ENCODE measurements around the gene KRTAP2-1. TPM values are rescaled to one million over a fixed set of nuclear protein-coding genes. Genes with fewer than 3 reads are reported as not detected.
"Not testable (repeated sequence)": the region's sequence is repeated elsewhere in the genome, so short reads cannot be mapped to it uniquely, and the experiment has no call there.

Gene KRTAP2-1
- total and polyA plus RNA-seq, 2 of the 8 experiments (the other 6 are each of a cell fraction or from before 2014, with no cell fraction given) = not detected

GRCh38 chr17:41001795-41002194 is 45.3 kb downstream of the KRTAP2-1 start (continued):
- no peak for TF ChIP-seq ATF3 (IDR thresholded peaks at IDR 0.05; ENCODE audit: insufficient read depth, low read depth, low read length)

GRCh38 chr17:40999563-40999962 is 47.6 kb downstream of the KRTAP2-1 start, which contains the start of gene KRTAP3-2:
Gene KRTAP3-2 (minus strand): TSS chr17:40999906. CDS start chr17:40999853, 53 bp downstream.
- H3K23ac ChIP-seq (ENCODE audit: insufficient read length); H2BK12ac ChIP-seq (ENCODE audit: low read depth, low read length); H4K91ac ChIP-seq (replicated peaks; ENCODE audit: insufficient read length, low read length); H3K9ac ChIP-seq (replicated peaks in 1 of 4; ENCODE audit: extremely low read depth in 1 of 4, low read depth in 3 of 4, low read length in 3 of 4); H2AK5ac ChIP-seq (ENCODE audit: low read depth, low read length); H4K8ac ChIP-seq (ENCODE audit: extremely low read depth, insufficient read depth, low read length); H3K56ac ChIP-seq (replicated peaks; ENCODE audit: insufficient read length, low read depth, low read length); H3K36me3 ChIP-seq (ENCODE audit: control insufficient read depth in 2 of 4, insufficient read depth in 4 of 4, low read length in 3 of 4); H3K4me1 ChIP-seq (replicated peaks in 1 of 4; ENCODE audit: control insufficient read depth in 3 of 4, insufficient read depth in 4 of 4, low read length in 3 of 4); H3K14ac ChIP-seq (ENCODE audit: insufficient read length); H4K20me1 ChIP-seq (replicated peaks in 1 of 2; ENCODE audit: control insufficient read depth in 1 of 2, insufficient read depth in 2 of 2, low read length in 2 of 2); H3K79me2 ChIP-seq (ENCODE audit: control insufficient read depth in 1 of 2, insufficient read depth in 2 of 2, low read length in 2 of 2); H3K18ac ChIP-seq (ENCODE audit: extremely low read depth, low read length); H3K23me2 ChIP-seq (ENCODE audit: low read depth, low read length); H2BK5ac ChIP-seq (ENCODE audit: low read depth, low read length); POLR2A ChIA-PET (ENCODE audit: partially characterized antibody); H3K79me1 ChIP-seq (ENCODE audit: low read depth, low read length); H2BK15ac ChIP-seq (ENCODE audit: low read length); CTCF ChIA-PET (ENCODE audit: partially characterized antibody); H2BK120ac ChIP-seq (replicated peaks; ENCODE audit: low read depth, low read length); FAIRE-seq; H3K4me2 ChIP-seq (ENCODE audit: insufficient read depth in 1 of 2, low read depth in 2 of 2, low read length in 2 of 2); H3K9me3 ChIP-seq (ENCODE audit: insufficient read depth in 2 of 2, low read depth in 1 of 2, low read length in 1 of 2); H3K27me3 ChIP-seq (replicated peaks in 1 of 4; ENCODE audit: control insufficient read depth in 3 of 4, extremely low read depth in 1 of 4, insufficient read depth in 3 of 4, low read length in 3 of 4); H2BK20ac ChIP-seq (ENCODE audit: low read length); H3K4me3 ChIP-seq (ENCODE audit: extremely low read depth in 1 of 4, insufficient read depth in 2 of 4, low read depth in 3 of 4, low read length in 4 of 4); H4K5ac ChIP-seq (ENCODE audit: insufficient read length, low read depth, low read length); H3K27ac ChIP-seq (ENCODE audit: low read depth, low read length); DNase-seq (ENCODE audit: low read depth in 1 of 2, low spot score in 2 of 2); H2AFZ ChIP-seq (ENCODE audit: low read length); H3K4ac ChIP-seq (replicated peaks; ENCODE audit: insufficient read length, low read depth, low read length): not testable (repeated sequence)
- 78% methylated on average over 5 of the region's 6 CpGs; no CpG with 5 or more reads in 1 of the 2 experiments for WGBS, 2 experiments (ENCODE audit: extremely low coverage in 1 of 2, insufficient coverage in 1 of 2, insufficient read length in 1 of 2, insufficient replicate concordance in 2 of 2, low coverage in 1 of 2, low lambda C conversion rate in 2 of 2, missing lambda C conversion rate in 1 of 2)

Measured in H1 (cell line).